Measurements from ENCODE around the gene HCN3.

- TF ChIP-seq POLR2A (IDR thresholded peaks at IDR 0.05; ENCODE audit: low read depth, low read length), result peak; percentile 57; the same call in 1 of the 2 replicates
- TF ChIP-seq POLR2AphosphoS5 (IDR thresholded peaks at IDR 0.05; ENCODE audit: low read depth, low read length), result peak; percentile 42; the same call in 1 of the 2 replicates
- TF ChIP-seq TAF1 (IDR thresholded peaks at IDR 0.05; ENCODE audit: borderline replicate concordance, low read depth, low read length), result no peak
These were observed 21.8 kb upstream of the HCN3 start, which contains the start of gene ENTREP3 for GRCh38 chr1:155255243-155256007.

Measured in GM12892 (cell line).